Ovary (tissue), 3 donors: ENCODE measurements around the gene MRPL27.
"Not testable (repeated sequence)": the region's sequence is repeated elsewhere in the genome, so short reads cannot be mapped to it uniquely, and the experiment has no call there.

Experiments used
- CTCF ChIP-seq, 3 donors: fragments of 450-650 bp in 2 of 3; fragments of 200-600 bp in 1 of 3; IDR thresholded peaks; one replicate each; pipeline versions ENCODE4 v1.5.1 to v1.8.0; 2016 to 2022; ENCODE audit warnings: antibody characterized with exemption in 3 of 3, mild to moderate bottlenecking in 1 of 3
- POLR2A ChIP-seq: fragments of 450-650 bp; IDR thresholded peaks from one replicate; pipeline ENCODE4 v1.6.1; 2017; ENCODE audit warnings: antibody characterized with exemption, mild to moderate bottlenecking, moderate library complexity
- donor health status: DM: no; HTN: no; CAD: no.

DNA sequence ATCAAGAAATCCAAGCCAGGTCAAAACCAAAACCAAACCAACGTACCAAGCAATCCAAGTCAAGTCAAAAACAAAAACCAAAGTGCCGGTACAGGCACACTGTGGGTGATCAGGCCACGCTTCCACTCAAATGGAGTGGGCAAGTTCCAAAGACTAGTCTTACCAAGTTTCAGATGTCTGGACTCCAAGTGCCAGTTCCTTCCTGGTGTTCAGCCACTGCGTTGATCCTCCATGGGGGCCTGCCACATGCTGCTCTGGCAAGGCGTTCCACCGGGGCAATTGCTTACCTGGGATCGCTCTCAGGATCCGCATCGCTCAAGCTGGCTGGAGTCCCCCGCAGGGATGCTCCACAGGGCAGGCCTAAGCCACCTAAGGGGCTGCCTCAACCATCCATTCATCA, 46.6 kb upstream of the MRPL27 start:
- not testable (repeated sequence) for TF ChIP-seq CTCF (IDR thresholded peaks at IDR 0.05); POLR2A
